SH-SY5Y (cell line): ENCODE results near the gene MKX.

ENCODE experiments used
- GATA2 ChIP-seq: IDR thresholded peaks from 2 replicates; pipeline ENCODE4 v1.6.1; 2011; ENCODE audit warnings: mild to moderate bottlenecking, low read depth, low read length
- GATA3 ChIP-seq: IDR thresholded peaks from 2 replicates; pipeline ENCODE4 v1.6.1; 2011; ENCODE audit warnings: low read depth, mild to moderate bottlenecking, low read length, moderate library complexity

DNA sequence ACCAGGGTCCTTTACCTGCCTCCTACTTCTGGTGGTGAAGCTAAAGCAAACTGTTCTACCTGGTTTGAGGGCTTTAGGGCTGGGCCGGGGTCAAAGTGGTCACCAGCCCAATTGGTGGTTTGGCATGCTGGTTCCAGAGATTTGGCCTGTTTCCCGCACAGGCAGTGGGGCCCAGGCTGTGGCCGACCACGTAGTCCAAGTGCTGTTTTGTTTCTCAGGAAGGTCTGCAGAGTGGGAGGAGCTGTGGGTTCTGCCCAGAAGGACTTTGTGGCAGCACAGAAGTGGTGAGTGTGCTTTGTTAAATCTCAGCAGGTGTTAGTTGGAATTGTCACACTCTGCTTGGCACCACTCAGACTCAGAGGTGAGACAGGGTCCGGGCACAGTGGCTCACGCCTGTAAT lies 85.8 kb downstream of the MKX start:
- TF ChIP-seq GATA3 (no peak), GATA2 (no peak)
